Measurements from ENCODE around the gene ANO9.

The ANO9 gene

GRCh38 chr11:385594-386351, 56.0 kb downstream of the ANO9 start:
- DNase-seq (ENCODE audit: low read depth, low spot score) = no peak

GRCh38 chr11:384511-384910, 57.3 kb downstream of the ANO9 start:
- DNase-seq (ENCODE audit: low read depth, low spot score) = no peak

GRCh38 chr11:383431-383830, 58.4 kb downstream of the ANO9 start:
- no peak for DNase-seq (ENCODE audit: low read depth, low spot score)

GRCh38 chr11:382081-382629, 59.7 kb downstream of the ANO9 start:
- DNase-seq (ENCODE audit: low read depth, low spot score) = no peak

- DNase-seq (ENCODE audit: low read depth, low spot score) = no peak
Observed at GRCh38 chr11:381501-382072, 60.2 kb downstream of the ANO9 start.

- no peak for DNase-seq (ENCODE audit: low read depth, low spot score)
Observed at GRCh38 chr11:380996-381395, 60.8 kb downstream of the ANO9 start.

GRCh38 chr11:380491-380890, 61.3 kb downstream of the ANO9 start:
- no peak for DNase-seq (ENCODE audit: low read depth, low spot score)

GRCh38 chr11:380095-380480, 61.7 kb downstream of the ANO9 start:
- no peak for DNase-seq (ENCODE audit: low read depth, low spot score)

GRCh38 chr11:379205-380094, 62.4 kb downstream of the ANO9 start:
- no peak for DNase-seq (ENCODE audit: low read depth, low spot score)

- no peak for DNase-seq (ENCODE audit: low read depth, low spot score)
Observed at GRCh38 chr11:377883-378500, 63.8 kb downstream of the ANO9 start.

GRCh38 chr11:377174-377865, 64.5 kb downstream of the ANO9 start:
- no peak for DNase-seq (ENCODE audit: low read depth, low spot score)

- DNase-seq (ENCODE audit: low read depth, low spot score) = no peak
Observed at GRCh38 chr11:376531-377173, 65.2 kb downstream of the ANO9 start.

- DNase-seq (ENCODE audit: low read depth, low spot score) = no peak
Observed at GRCh38 chr11:375065-376025, 66.5 kb downstream of the ANO9 start.

- no peak for DNase-seq (ENCODE audit: low read depth, low spot score)
Observed at GRCh38 chr11:373716-374551, 67.9 kb downstream of the ANO9 start.

GRCh38 chr11:372809-373715, 68.7 kb downstream of the ANO9 start:
- no peak for DNase-seq (ENCODE audit: low read depth, low spot score)

GRCh38 chr11:371716-372590, 69.9 kb downstream of the ANO9 start:
- no peak for DNase-seq (ENCODE audit: low read depth, low spot score)

GRCh38 chr11:371051-371450, 70.8 kb downstream of the ANO9 start:
- DNase-seq (ENCODE audit: low read depth, low spot score) = no peak
